ENCODE results near the gene ABCB8.

DNA sequence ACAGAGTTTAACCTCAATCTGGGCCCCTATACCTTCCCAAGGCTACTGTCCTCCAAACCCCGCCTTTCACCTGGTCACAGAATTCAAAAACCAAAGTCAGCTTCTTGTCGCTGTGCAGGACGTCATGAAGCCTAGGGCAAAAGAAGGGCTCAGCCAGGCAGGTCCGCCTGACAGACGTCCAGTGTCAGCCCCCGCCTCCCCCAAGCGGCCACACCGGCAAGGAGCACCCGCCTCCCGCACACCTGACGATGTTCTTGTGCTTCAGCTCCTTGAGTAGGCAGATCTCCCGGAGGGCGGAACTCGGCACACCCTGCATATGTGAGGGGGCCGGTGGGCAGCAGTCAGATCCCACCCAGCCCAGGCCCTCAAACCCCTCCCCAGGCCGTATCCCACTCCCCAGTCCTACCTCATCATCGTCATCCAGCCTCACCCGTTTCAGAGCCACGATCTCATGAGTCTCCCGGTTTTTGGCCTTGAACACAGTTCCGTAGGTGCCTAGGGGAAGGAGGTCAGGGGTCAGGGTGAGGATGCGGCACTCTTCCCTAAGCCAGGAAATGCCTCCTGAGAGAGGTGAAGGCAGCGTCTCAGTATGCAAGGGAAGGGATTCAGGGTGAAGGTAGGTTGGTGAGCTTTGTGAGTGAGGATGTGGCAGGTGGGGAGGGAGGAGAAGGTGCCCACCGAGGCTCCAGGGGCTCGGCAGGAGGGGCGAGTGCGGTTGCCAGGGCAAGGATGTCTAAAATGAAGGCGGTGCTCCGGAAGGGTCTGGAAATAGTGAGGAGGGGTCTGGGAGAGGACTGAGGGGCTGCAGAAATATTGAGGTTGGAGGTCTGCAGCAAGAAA is 28.6 kb downstream of the ABCB8 start:
- TF ChIP-seq, protein P1, sequence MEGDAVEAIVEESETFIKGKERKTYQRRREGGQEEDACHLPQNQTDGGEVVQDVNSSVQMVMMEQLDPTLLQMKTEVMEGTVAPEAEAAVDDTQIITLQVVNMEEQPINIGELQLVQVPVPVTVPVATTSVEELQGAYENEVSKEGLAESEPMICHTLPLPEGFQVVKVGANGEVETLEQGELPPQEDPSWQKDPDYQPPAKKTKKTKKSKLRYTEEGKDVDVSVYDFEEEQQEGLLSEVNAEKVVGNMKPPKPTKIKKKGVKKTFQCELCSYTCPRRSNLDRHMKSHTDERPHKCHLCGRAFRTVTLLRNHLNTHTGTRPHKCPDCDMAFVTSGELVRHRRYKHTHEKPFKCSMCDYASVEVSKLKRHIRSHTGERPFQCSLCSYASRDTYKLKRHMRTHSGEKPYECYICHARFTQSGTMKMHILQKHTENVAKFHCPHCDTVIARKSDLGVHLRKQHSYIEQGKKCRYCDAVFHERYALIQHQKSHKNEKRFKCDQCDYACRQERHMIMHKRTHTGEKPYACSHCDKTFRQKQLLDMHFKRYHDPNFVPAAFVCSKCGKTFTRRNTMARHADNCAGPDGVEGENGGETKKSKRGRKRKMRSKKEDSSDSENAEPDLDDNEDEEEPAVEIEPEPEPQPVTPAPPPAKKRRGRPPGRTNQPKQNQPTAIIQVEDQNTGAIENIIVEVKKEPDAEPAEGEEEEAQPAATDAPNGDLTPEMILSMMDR (conservative IDR thresholded peaks at IDR 0.05), result no peak
- no peak for TF ChIP-seq ZFX (IDR thresholded peaks at IDR 0.05)

Data from C4-2B (cell line).